ENCODE measurements around the gene MYO18A. TPM values are rescaled to one million over a fixed set of nuclear protein-coding genes. Genes with fewer than 3 reads are reported as not detected.
"Not testable (repeated sequence)": the region's sequence is repeated elsewhere in the genome, so short reads cannot be mapped to it uniquely, and the experiment has no call there.

Gene MYO18A
- total RNA-seq, 1 donor: 39.8 TPM

GRCh38 chr17:29090750-29091605 lies 89.2 kb downstream of the MYO18A start:
- no peak overlapping the region for H3K4me2 ChIP-seq (ENCODE audit: insufficient read depth, low read length)
- no peaks in the 10 kb centered on the region for H4K20me1 ChIP-seq (ENCODE audit: insufficient read depth, low read length)
- no peak overlapping the region for H3K27ac ChIP-seq (ENCODE audit: low read depth, low read length)
- TF ChIP-seq, protein P1, sequence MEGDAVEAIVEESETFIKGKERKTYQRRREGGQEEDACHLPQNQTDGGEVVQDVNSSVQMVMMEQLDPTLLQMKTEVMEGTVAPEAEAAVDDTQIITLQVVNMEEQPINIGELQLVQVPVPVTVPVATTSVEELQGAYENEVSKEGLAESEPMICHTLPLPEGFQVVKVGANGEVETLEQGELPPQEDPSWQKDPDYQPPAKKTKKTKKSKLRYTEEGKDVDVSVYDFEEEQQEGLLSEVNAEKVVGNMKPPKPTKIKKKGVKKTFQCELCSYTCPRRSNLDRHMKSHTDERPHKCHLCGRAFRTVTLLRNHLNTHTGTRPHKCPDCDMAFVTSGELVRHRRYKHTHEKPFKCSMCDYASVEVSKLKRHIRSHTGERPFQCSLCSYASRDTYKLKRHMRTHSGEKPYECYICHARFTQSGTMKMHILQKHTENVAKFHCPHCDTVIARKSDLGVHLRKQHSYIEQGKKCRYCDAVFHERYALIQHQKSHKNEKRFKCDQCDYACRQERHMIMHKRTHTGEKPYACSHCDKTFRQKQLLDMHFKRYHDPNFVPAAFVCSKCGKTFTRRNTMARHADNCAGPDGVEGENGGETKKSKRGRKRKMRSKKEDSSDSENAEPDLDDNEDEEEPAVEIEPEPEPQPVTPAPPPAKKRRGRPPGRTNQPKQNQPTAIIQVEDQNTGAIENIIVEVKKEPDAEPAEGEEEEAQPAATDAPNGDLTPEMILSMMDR (IDR thresholded peaks at IDR 0.05; ENCODE audit: extremely low read depth, low read depth, low read length): no peak
- H3K79me2 ChIP-seq (ENCODE audit: insufficient read depth, low read length): no peaks in the 10 kb centered on the region
- H3K4me1 ChIP-seq (ENCODE audit: insufficient read depth, low read length): no peaks in the 10 kb centered on the region
- no peak for DNase-seq (ENCODE audit: insufficient read length, low spot score, missing footprints)
- H3K4me3 ChIP-seq (ENCODE audit: insufficient read depth, low read length): no peak overlapping the region
- peaks cover 50% of the 10 kb centered on the region for H3K36me3 ChIP-seq (ENCODE audit: insufficient read depth, low read length)
- H2AFZ ChIP-seq (ENCODE audit: low read length): no peak overlapping the region
- H3K27me3 ChIP-seq (ENCODE audit: insufficient read depth, low read length): no peaks in the 10 kb centered on the region
- no peaks in the 10 kb centered on the region for H3K9me3 ChIP-seq (ENCODE audit: low read depth, low read length)

DNA sequence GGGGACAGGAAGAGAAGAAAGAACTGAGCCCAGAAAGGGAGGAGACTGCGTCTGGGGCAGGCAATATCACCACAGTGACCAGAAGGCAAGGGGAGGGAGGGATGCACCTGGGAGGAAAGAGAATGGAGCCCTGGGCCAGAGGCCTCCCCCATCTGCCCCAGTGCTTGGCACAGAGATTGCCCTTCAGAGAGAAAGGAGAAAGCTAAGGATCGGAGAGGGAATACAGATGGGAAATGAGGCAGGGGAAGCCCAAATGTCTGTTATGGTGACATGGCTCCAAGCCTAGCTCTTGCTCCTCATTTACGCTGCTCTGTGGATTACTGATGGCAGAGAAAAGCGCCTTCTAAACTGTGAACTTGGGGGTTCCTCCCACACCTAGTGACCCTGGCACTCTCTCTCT lies 90.1 kb downstream of the MYO18A start:
- H2AFZ ChIP-seq (ENCODE audit: low read length): no peak overlapping the region
- no peak overlapping the region for H3K4me3 ChIP-seq (ENCODE audit: insufficient read depth, low read length)
- no peaks in the 10 kb centered on the region for H3K4me1 ChIP-seq (ENCODE audit: insufficient read depth, low read length)
- no peak for DNase-seq (ENCODE audit: insufficient read length, low spot score, missing footprints)
- H4K20me1 ChIP-seq (ENCODE audit: insufficient read depth, low read length): no peaks in the 10 kb centered on the region
- TF ChIP-seq, protein P1 (IDR thresholded peaks at IDR 0.05; ENCODE audit: extremely low read depth, low read depth, low read length): no peak
- H3K79me2 ChIP-seq (ENCODE audit: insufficient read depth, low read length): no peaks in the 10 kb centered on the region
- H3K4me2 ChIP-seq (ENCODE audit: insufficient read depth, low read length): no peak overlapping the region
- no peaks in the 10 kb centered on the region for H3K9me3 ChIP-seq (ENCODE audit: low read depth, low read length)
- H3K27me3 ChIP-seq (ENCODE audit: insufficient read depth, low read length): no peaks in the 10 kb centered on the region
- peaks cover 48% of the 10 kb centered on the region for H3K36me3 ChIP-seq (ENCODE audit: insufficient read depth, low read length)
- no peak overlapping the region for H3K27ac ChIP-seq (ENCODE audit: low read depth, low read length)

GRCh38 chr17:29089601-29090044 lies 90.6 kb downstream of the MYO18A start:
- no peaks in the 10 kb centered on the region for H3K27me3 ChIP-seq (ENCODE audit: insufficient read depth, low read length)
- H3K79me2 ChIP-seq (ENCODE audit: insufficient read depth, low read length): no peaks in the 10 kb centered on the region
- H3K4me3 ChIP-seq (ENCODE audit: insufficient read depth, low read length): no peak overlapping the region
- H3K4me2 ChIP-seq (ENCODE audit: insufficient read depth, low read length): no peak overlapping the region
- H3K4me1 ChIP-seq (ENCODE audit: insufficient read depth, low read length): no peaks in the 10 kb centered on the region
- H2AFZ ChIP-seq (ENCODE audit: low read length): no peak overlapping the region
- no peak overlapping the region for H3K27ac ChIP-seq (ENCODE audit: low read depth, low read length)
- no peaks in the 10 kb centered on the region for H3K9me3 ChIP-seq (ENCODE audit: low read depth, low read length)
- H3K36me3 ChIP-seq (ENCODE audit: insufficient read depth, low read length): peaks cover 46% of the 10 kb centered on the region
- DNase-seq (ENCODE audit: insufficient read length, low spot score, missing footprints): no peak
- H4K20me1 ChIP-seq (ENCODE audit: insufficient read depth, low read length): no peaks in the 10 kb centered on the region
- TF ChIP-seq, protein P1 (IDR thresholded peaks at IDR 0.05; ENCODE audit: extremely low read depth, low read depth, low read length): no peak

DNA sequence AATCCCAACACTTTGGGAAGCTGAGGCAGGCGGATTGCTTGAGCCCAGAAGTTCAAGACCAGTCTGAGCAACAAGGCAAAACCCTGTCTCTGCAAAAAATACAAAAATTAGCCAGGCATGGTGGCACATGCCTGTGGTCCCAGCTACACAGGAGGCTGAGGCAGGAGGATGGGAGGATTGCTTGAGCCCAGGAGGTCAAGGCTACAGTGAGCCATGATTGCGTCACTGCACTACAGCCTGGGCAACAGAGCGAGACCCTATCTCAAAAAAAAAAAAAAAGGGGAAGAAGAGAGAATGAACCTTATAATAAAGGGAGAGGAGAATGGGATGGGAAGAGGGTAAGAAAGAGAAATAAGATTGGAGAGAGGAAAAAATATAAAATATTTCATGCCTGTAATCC lies 91.4 kb downstream of the MYO18A start:
- not testable (repeated sequence) for DNase-seq (ENCODE audit: insufficient read length, low spot score, missing footprints); H3K4me3 ChIP-seq (ENCODE audit: insufficient read depth, low read length); H3K27ac ChIP-seq (ENCODE audit: low read depth, low read length); H4K20me1 ChIP-seq (ENCODE audit: insufficient read depth, low read length); H3K9me3 ChIP-seq (ENCODE audit: low read depth, low read length); H3K27me3 ChIP-seq (ENCODE audit: insufficient read depth, low read length); H3K4me1 ChIP-seq (ENCODE audit: insufficient read depth, low read length); H3K4me2 ChIP-seq (ENCODE audit: insufficient read depth, low read length); H2AFZ ChIP-seq (ENCODE audit: low read length); H3K79me2 ChIP-seq (ENCODE audit: insufficient read depth, low read length)
- H3K36me3 ChIP-seq (ENCODE audit: insufficient read depth, low read length): peaks cover 37% of the 10 kb centered on the region

Measured in osteoblast (primary cell).